Loucy (cell line): Measurements from ENCODE around the gene SEC62.

Source experiments
- H2AFZ ChIP-seq: fragments of 200-600 bp; sonication (generic); 2 replicates; pipeline ENCODE4 v1.6.0; 2016; ENCODE audit warnings: antibody characterized with exemption, mild to moderate bottlenecking, low read length, moderate library complexity
- H3F3A ChIP-seq: fragments of 200-600 bp; 2 replicates; pipeline ENCODE4 v1.6.0; 2016; ENCODE audit warnings: antibody characterized with exemption, low read depth, mild to moderate bottlenecking
- H3K27me3 ChIP-seq: fragments of 200-600 bp; sonication (generic); 2 replicates; pipeline ENCODE4 v1.6.1; 2014; ENCODE audit warnings: low read length, mild to moderate bottlenecking; ENCODE audit not compliant: insufficient read depth, poor library complexity, severe bottlenecking
- H3K36me3 ChIP-seq: fragments of 200-600 bp; sonication (generic); 2 replicates; pipeline ENCODE4 v1.6.1; 2016; ENCODE audit warnings: low read length; ENCODE audit not compliant: insufficient read depth
- H3K4me1 ChIP-seq: fragments of 200-600 bp; sonication (generic); 2 replicates; pipeline ENCODE4 v1.5.1; 2014; ENCODE audit warnings: low read length, mild to moderate bottlenecking; ENCODE audit not compliant: insufficient read depth, poor library complexity, severe bottlenecking
- H3K4me2 ChIP-seq: fragments of 200-600 bp; sonication (generic); 2 replicates; pipeline ENCODE4 v1.6.0; 2014; ENCODE audit warnings: antibody characterized with exemption, low read length, low read depth, mild to moderate bottlenecking; ENCODE audit not compliant: poor library complexity, severe bottlenecking
- H3K4me3 ChIP-seq: fragments of 200-600 bp; sonication (generic); 2 replicates; pipeline ENCODE4 v1.5.1; 2014; ENCODE audit warnings: low read length, mild to moderate bottlenecking, mixed read lengths; ENCODE audit not compliant: poor library complexity, severe bottlenecking
- H3K79me2 ChIP-seq: fragments of 200-600 bp; sonication (generic); 2 replicates; pipeline ENCODE4 v1.6.1; 2014; ENCODE audit warnings: low read length; ENCODE audit not compliant: insufficient read depth
- H3K9ac ChIP-seq: fragments of 200-600 bp; sonication (generic); 2 replicates; pipeline ENCODE4 v1.6.0; 2014; ENCODE audit warnings: mild to moderate bottlenecking, low read depth, low read length, moderate library complexity; ENCODE audit not compliant: poor library complexity, severe bottlenecking
- H3K9me2 ChIP-seq: fragments of 200-600 bp; sonication (generic); replicated peaks from 2 replicates; pipeline ENCODE4 v1.6.1; 2016; ENCODE audit warnings: low read depth, low read length, mixed read lengths
- H3K9me3 ChIP-seq: fragments of 200-600 bp; sonication (generic); 2 replicates; pipeline ENCODE4 v1.6.1; 2014; ENCODE audit warnings: mild to moderate bottlenecking, antibody characterized with exemption, low read length, low read depth; ENCODE audit not compliant: insufficient read depth
- H4K20me1 ChIP-seq: fragments of 200-600 bp; sonication (generic); 2 replicates; pipeline ENCODE4 v1.6.0; 2014; ENCODE audit warnings: antibody characterized with exemption, low read length, mild to moderate bottlenecking; ENCODE audit not compliant: insufficient read depth, poor library complexity, severe bottlenecking
- EZH2phosphoT487 ChIP-seq: fragments of 200-600 bp; IDR thresholded peaks from 2 replicates; pipeline ENCODE4 v1.6.1; 2018; ENCODE audit warnings: antibody characterized with exemption, mild to moderate bottlenecking, moderate library complexity, borderline replicate concordance
- TF ChIP-seq, protein P1 (sequence below): fragments of 200-600 bp; sonication (generic); conservative IDR thresholded peaks from 2 replicates; pipeline ENCODE4 v1.5.1; 2014; ENCODE audit warnings: mild to moderate bottlenecking, antibody characterized with exemption, low read length

The SEC62 gene

GRCh38 chr3:170007031-170007663 lies 40.5 kb downstream of the SEC62 start:
- TF ChIP-seq, protein P1, sequence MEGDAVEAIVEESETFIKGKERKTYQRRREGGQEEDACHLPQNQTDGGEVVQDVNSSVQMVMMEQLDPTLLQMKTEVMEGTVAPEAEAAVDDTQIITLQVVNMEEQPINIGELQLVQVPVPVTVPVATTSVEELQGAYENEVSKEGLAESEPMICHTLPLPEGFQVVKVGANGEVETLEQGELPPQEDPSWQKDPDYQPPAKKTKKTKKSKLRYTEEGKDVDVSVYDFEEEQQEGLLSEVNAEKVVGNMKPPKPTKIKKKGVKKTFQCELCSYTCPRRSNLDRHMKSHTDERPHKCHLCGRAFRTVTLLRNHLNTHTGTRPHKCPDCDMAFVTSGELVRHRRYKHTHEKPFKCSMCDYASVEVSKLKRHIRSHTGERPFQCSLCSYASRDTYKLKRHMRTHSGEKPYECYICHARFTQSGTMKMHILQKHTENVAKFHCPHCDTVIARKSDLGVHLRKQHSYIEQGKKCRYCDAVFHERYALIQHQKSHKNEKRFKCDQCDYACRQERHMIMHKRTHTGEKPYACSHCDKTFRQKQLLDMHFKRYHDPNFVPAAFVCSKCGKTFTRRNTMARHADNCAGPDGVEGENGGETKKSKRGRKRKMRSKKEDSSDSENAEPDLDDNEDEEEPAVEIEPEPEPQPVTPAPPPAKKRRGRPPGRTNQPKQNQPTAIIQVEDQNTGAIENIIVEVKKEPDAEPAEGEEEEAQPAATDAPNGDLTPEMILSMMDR: no peak
- no peak for TF ChIP-seq EZH2phosphoT487
- no peak overlapping the region for H3K4me3 ChIP-seq
- no peaks in the 10 kb centered on the region for H3F3A ChIP-seq
- H3K36me3 ChIP-seq: no peaks in the 10 kb centered on the region
- H3K4me2 ChIP-seq: peak overlapping the region; percentile 6
- H3K27me3 ChIP-seq: no peaks in the 10 kb centered on the region
- H2AFZ ChIP-seq: peak overlapping the region; percentile 71
- H4K20me1 ChIP-seq: no peaks in the 10 kb centered on the region
- H3K9me2 ChIP-seq: no peaks in the 10 kb centered on the region
- H3K9ac ChIP-seq: no peak overlapping the region
- no peaks in the 10 kb centered on the region for H3K79me2 ChIP-seq
- H3K4me1 ChIP-seq: peaks cover 16% of the 10 kb centered on the region
- H3K9me3 ChIP-seq: no peaks in the 10 kb centered on the region

- no peaks in the 10 kb centered on the region for H3K27me3 ChIP-seq
- no peaks in the 10 kb centered on the region for H3K9me3 ChIP-seq
- no peaks in the 10 kb centered on the region for H4K20me1 ChIP-seq
- H3K4me3 ChIP-seq: no peak overlapping the region
- H3K9ac ChIP-seq: no peak overlapping the region
- H3K9me2 ChIP-seq: no peaks in the 10 kb centered on the region
- 0 out of 2 replicates have a peak overlapping the region, but pooled peaks have one; percentile 21 for H2AFZ ChIP-seq
- no peaks in the 10 kb centered on the region for H3K79me2 ChIP-seq
- TF ChIP-seq, protein P1: no peak
- TF ChIP-seq EZH2phosphoT487: no peak
- H3K4me2 ChIP-seq: no peak overlapping the region
- peaks cover 8% of the 10 kb centered on the region for H3K4me1 ChIP-seq
- H3F3A ChIP-seq: no peaks in the 10 kb centered on the region
- no peaks in the 10 kb centered on the region for H3K36me3 ChIP-seq
Measured at GRCh38 chr3:170010498-170010897, 43.9 kb downstream of the SEC62 start.

- H3K9ac ChIP-seq: no peak overlapping the region
- H3K4me3 ChIP-seq: no peak overlapping the region
Measured at GRCh38 chr3:170012683-170013400, 46.2 kb downstream of the SEC62 start.

More at GRCh38 chr3:170012683-170013400, 46.2 kb downstream of the SEC62 start:
- Histone ChIP-seq H3K4me1 (no peaks in the 10 kb centered on the region), H3K36me3 (no peaks in the 10 kb centered on the region), H3K4me2 (no peak overlapping the region), H3K79me2 (no peaks in the 10 kb centered on the region), H3K27me3 (no peaks in the 10 kb centered on the region), H3K9me2 (no peaks in the 10 kb centered on the region), H2AFZ (no peak overlapping the region), H3F3A (no peaks in the 10 kb centered on the region), H3K9me3 (no peaks in the 10 kb centered on the region), H4K20me1 (no peaks in the 10 kb centered on the region)
- TF ChIP-seq, protein P1: no peak
- no peak for TF ChIP-seq EZH2phosphoT487
